Superior temporal gyrus (tissue), 1 donor: ENCODE results near the gene AQP3.
"Not testable (repeated sequence)": the region's sequence is repeated elsewhere in the genome, so short reads cannot be mapped to it uniquely, and the experiment has no call there.

ENCODE experiments used
- DNase-seq: peaks from one replicate; pipeline ENCODE4 v3.0.0-alpha.2; 2016; ENCODE audit errors: extremely low spot score

Gene AQP3

DNA sequence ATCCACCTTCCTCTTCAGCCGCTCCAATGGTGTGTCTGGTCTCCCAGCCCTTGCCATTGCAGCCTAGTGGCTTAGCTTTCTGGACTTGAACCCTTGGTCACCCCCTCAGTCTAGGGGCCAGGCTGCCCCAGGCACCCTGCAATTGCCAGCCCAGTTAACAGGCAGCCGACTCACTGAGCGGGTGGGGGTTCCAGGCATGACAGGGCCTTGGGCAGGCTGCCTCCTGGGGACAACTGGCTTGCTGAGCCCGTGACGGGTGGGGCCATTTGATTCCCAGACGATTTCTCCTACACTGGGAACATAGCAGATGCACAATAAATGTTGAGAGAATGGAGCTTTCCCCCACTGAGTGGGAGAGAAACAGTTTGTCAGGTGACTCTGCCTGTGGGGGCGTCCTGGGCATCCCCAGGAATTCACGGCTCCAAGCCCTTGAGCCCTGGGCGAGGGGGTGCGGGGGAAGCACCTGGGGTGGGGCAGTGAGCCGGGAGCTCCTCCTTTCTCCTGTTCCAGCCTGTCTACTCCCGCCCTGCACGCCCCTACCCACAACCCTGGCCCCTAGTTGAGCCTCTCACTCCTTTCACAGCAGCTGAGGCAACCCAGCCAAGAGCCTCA, 32.4 kb downstream of the AQP3 start:
- DNase-seq = no peak

DNA sequence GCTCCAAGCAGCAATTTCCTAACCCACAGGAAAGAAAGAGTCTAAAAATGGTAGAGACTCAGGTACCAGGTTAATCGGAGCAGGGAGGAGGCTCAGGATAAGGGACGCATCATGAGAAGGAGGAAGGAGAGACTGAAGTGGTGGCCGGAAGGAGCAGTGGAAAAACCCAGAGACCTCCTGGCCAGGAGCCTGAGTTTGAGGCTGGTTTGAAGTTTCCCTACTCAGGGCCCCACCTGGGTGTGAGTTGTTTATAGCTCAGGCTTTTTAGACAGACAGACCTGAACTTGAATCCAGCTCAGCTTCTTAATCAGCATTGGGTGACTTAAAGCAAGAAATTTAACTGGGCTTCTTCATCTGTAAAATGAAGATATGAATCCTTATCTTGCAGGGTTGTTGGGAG, 33.1 kb downstream of the AQP3 start:
- DNase-seq = no peak

DNA sequence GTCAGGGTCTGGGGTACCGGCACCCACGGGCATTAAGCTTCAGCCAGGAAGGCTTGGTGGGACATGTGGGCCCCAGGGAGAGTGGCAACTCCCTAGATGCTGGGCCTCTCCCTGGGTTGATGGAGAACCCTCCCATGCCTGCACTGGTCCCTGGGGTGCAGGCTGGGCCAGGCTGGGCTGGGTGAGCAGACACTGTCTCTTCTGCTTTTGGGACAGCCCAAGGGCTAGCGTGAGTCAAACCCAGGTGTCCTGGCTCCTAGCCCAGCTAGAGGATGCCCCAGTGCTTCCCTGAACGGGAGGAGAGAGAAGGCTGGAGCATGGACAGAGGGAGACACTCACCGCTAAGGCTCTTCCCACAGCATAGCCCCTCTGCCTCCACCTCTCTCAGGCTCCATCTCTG, 39.3 kb downstream of the AQP3 start:
- DNase-seq = no peak

DNA sequence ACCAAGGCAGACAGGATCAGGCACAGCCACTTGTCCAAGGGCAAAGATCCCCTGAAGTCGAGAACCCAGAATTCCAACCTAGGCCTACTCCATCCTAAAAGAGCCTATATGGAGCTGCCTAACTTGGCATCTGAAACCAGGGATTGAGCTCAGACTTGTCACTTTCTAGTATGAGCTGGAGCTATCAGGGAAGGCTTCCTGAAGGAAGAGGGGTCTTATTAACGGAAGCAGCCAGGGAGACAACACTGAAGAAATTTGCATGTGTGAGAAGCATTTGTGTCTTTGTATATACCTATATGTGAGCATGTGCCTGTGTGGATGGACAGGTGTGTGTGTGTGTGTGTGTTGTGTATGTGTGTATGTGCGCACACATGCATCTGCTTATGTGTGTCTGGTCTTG, 40.3 kb downstream of the AQP3 start:
- no peak for DNase-seq

DNA sequence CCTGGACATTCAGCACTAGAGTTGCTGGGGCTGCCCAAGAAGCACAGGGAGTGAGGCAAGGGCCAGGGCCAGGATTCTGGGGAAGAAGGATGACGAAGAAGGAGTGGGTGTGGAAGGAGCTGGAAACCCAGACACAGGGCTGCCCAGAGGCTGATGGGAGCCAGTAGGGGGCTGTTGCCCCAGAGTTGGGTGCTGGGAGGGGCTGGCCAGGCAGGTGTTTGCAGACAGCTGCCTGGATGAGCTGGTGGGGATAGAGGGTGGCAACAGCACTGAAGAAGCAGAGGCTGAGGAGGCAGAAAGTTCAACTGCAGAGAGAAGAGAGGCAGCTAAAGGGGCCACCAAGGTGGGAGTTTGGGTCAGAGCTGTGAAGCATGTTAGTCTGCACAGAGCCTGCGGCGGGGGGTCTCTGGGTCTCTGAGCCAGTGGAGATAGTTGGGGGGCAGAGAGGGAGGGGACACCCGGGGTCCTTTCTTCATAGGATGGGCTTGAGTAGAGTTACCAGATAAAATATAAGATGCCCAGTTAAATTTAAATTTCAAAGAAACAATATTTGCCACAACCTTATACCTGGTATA, 42.5 kb downstream of the AQP3 start:
- no peak for DNase-seq

DNA sequence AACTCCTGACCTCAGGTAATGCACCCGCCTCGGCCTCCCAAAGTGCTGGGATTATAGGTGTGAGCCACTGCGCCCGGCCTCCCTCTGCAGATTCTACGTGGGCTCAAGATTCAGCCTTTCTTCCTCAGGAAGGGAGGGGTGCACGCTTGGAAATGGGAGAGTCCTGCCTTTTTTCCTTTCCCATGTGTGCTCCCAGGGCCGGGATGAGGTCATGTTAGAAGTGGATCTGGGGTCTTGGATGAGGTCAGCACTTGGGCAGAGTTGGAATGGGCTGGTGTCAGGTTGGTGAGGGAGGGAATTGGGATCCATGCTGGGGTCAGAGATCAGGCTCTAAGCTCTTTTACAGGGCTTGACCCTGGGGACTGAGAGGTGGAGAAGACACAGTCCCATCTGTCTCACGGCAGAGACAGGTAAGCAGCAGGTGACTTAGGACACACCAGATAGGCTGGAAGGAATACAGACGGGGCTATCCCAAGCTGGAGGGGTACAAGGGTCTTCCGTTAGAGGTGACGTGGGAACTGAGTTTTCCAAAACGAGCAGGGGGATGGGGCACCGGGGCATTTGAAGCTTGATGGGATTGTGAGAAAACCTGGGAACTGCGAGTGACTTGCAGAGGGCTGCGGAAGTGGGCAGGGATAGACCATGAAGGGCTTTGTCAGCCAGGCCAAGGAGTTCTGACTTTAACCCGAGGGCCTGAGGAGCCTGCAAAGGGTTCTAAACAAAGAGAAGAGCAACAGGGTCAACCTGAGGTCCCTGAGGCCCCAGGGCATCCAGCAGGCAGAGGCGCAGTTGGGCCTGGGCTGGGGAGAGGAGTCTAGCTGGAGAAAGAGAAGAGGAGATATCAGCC, 43.2 kb downstream of the AQP3 start:
- DNase-seq = no peak

DNA sequence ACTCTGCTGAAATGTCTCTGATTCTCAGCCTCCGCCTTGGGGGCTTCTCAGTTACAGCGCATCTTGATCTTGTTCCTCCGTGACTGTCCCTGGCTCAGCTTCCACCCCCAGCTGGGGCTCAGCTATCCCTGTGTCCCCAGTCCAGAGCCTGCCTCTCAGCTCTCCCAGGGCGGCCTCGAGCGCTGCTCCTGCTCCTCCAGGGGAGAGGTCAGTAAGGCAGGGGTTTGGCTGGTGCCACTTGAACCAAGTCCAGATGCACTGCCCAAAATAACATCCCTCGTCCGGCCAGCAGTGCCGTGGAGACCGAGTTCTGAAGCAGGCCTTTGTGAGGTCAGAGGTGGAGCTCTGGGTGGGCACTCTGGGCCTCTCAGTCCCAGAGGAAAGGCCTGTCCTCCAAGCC, 45.0 kb downstream of the AQP3 start, which contains the start of gene AQP7:
Gene AQP7 (minus strand): TSS at position 198 of the 400 bp plus-strand sequence. CDS start 1,306 bp downstream, outside the sequence.
- not testable (repeated sequence) for DNase-seq

DNA sequence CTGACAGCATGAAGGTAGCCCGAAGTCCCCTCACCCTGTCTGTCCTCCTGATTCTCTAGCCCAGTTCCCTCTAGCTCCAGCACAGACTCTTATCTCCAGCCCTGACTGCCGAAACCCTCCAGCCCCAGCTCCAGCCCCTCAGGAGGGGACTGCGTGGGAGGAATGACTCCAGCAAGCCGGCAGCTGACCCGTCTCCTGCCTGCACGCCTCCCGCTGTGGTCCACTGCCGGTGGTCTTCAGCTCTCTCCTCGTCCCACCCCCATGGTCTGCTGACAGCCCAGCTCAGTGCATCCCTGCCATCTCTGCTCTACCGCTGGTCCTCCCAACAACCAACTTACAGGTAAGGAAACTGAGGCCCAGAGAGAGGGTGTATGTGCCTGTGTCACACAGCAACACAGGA, 45.6 kb downstream of the AQP3 start:
- not testable (repeated sequence) for DNase-seq

DNA sequence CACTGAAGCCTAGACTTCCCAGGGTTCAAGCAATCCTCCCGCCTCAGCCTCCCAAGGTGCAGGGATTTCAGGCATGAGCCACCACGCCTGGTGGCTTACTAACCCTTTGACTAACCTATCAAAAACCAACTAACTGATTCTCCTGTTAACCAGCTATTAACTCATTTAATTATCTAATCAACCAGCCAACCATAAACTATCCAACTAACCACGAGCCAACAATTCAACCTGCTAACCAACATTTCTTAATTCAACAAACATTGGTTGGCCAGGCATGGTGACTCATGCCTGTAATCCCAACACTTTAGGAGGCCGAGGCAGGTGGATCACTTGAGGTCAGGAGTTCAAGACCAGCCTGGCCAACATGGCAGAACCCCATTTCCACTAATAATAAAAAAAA, 48.3 kb downstream of the AQP3 start:
- not testable (repeated sequence) for DNase-seq

DNA sequence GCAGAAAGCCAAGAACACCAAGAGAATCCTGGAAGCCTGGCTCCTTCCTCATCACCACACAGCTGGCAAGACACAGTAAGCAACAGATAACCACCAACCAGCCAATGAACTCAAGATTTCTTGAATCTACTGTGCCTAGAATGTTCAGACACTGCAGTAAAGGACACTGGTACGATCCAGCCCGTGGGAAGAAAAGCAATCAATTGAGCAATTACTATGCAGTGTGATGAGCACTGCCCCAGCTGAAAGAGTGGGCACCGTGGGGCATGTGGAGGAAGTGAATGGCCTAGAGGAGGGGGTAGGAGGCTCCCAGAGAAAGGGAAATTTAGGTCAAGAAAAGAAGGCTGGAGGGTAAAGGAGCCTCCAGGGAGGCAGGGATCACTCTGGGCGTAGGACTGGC, 49.6 kb downstream of the AQP3 start:
- DNase-seq = not testable (repeated sequence)

DNA sequence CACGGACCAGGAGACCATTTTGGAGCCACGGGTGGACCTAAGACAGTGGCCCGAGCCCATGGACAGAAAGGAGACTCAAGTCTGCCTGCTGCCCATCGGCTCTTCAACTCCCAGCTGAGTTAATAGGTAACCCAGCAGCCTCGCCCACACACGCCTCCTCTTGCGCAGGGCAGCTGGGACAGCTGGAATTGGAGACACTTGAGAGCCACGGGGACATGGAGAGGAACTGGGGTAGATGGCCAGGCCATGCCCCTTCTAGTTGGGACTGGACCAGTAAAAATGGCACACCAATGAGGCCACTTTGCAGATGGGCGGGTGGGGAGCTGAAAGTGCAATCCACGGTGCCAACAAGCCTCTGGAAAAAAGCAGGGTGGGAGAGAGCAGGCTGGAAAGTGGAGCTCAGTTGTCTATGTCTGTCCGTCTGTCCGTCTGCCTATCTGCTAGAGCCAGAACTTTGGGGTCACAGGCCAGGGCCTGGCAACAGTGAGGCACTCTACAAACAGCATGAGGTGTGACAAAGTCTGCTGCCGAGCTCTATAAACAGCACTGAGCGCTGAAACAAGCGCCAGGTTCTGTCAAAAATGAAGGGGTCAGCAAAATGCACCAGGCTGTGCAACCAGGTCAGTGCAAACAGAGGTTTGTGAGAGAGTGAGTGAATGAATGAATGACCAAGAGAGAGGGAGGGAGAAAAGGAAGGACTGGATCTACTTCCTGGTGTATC, 52.1 kb downstream of the AQP3 start:
- DNase-seq = not testable (repeated sequence)

DNA sequence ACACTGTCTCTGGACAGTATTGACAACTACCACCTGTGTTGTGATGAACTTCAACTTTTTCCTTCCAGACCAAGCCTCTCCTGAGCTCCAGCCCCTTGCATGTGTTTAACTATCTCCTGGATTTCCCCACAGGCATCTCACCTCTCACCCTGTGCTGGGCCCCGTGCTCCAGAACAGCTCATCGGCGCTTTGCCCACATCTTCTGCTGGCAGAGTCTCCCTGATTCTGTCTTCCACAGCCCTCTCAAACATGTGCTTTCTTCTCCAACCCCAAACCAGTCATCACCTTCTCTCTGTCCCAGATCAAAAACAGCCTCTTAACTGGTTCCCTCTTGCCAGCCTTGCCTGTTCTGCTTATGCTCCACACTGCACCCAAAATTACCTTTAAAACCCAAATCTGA, 53.4 kb downstream of the AQP3 start:
- not testable (repeated sequence) for DNase-seq

DNA sequence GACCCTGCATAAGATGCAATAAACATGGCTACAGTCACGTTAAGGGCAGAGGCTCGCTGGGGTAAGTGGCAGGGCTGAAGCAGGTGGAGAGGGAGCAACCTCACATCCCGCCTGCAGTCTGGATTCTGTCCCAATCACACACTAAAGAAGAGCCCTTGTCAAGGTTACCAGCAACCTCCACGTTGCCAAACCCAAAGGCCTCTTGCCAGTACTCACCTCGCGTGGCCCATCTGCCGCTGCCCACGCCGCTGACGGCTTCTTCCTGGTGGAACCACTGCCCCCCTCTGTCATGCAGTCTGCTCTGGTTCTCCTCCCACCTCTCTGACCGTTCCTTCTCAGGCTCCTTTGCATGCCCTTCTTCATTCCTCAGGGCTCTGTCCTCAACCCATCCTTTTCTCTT, 53.8 kb downstream of the AQP3 start:
- DNase-seq = no peak

DNA sequence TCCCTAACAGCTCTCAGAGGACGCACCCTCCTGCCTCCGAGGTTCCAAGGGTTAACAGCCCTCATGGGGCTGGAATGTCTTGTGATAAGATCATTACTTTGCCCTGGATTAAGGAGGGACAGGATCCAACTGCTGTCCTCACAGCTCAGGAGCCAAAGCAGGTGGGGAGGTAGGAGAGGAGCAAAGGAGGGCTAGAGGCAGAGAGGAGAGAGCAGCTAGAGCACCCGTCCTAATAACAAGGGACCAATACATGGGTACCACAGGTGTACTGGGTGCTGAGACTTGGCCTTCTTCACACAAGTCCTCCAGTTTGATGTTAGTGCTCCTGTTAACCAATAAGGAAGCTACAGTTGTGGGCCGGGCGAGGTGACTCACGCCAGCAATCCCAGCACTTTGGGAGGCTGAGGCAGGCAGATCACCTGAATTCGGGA, 54.8 kb downstream of the AQP3 start:
- not testable (repeated sequence) for DNase-seq
